ENCODE results near the gene ABHD16A.

DNA sequence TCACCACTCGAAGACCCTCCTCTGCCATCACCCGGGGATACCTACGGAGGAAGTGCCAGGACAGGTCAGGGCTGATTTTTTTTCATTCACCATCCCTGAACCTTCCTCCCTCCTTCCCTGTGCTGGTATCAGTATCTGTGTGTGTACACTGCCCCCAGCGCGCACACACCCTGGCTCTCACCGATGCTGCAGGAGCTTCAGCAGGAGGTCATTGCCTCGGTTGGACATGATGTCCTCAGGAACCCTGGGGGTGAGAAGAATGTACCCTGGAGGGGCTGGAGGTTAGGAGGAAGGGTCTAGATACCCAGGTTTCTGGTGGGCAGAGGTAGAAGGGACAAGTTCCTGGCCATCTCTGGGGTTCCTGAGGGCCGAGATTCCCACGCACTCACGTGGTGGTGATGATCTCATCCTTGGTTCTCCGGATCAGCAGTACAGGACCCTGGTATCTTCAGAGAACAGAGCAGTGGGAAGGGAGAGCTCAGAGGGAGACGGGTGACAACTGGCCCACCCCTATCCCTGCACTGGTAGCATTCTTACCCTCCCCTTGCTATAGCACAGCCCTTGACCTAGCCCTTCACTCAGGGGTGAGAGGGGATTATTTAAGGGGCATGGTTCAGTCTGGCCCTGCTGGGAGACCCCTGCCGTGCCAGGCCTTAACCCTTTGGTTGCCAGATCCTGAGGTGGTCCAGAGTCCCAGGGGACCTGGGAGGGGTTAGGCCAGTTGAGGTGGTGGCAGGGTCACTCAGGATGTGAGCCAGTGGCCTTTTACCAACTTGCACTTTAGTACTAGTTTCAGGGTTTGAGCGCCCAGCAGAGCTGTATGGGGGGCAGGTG is 15.0 kb downstream of the ABHD16A start:
- TF ChIP-seq POLR2A (IDR thresholded peaks at IDR 0.05) (no peak), EP300 (IDR thresholded peaks at IDR 0.05) (no peak)
- TF ChIP-seq, protein P1, sequence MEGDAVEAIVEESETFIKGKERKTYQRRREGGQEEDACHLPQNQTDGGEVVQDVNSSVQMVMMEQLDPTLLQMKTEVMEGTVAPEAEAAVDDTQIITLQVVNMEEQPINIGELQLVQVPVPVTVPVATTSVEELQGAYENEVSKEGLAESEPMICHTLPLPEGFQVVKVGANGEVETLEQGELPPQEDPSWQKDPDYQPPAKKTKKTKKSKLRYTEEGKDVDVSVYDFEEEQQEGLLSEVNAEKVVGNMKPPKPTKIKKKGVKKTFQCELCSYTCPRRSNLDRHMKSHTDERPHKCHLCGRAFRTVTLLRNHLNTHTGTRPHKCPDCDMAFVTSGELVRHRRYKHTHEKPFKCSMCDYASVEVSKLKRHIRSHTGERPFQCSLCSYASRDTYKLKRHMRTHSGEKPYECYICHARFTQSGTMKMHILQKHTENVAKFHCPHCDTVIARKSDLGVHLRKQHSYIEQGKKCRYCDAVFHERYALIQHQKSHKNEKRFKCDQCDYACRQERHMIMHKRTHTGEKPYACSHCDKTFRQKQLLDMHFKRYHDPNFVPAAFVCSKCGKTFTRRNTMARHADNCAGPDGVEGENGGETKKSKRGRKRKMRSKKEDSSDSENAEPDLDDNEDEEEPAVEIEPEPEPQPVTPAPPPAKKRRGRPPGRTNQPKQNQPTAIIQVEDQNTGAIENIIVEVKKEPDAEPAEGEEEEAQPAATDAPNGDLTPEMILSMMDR (IDR thresholded peaks at IDR 0.05), result no peak

All from tibial nerve (tissue), 4 donors.